Endothelial cell of coronary artery (primary cell): ENCODE data around the gene SNRPA1. TPM values are rescaled to one million over a fixed set of nuclear protein-coding genes. Genes with fewer than 3 reads are reported as not detected.

Source experiments
- total RNA-seq: library from RNA; depleted of rRNA; stranded (reverse); fragments of >200 nt; gene quantifications from 2 replicates; pipeline ENCODE4 v1.2.3, GENCODE V29; 2014

SNRPA1 gene
- total RNA-seq, result 13.8 and 24.4 TPM in 2 replicates

GRCh38 chr15:101294731-101295606 is at the start of gene SNRPA1:
Gene SNRPA1 (minus strand): TSS chr15:101295248. CDS start chr15:101295178, 70 bp downstream.

GRCh38 chr15:101277038-101277822 is 17.8 kb downstream of the SNRPA1 start, which contains the start of gene SELENOS:
Gene SELENOS (minus strand): TSS chr15:101277485. CDS start chr15:101277417, 68 bp downstream.

GRCh38 chr15:101251830-101252820 is 42.9 kb downstream of the SNRPA1 start, which contains the start of gene CHSY1:
Gene CHSY1 (minus strand): TSS chr15:101252048. CDS start chr15:101251456, 592 bp downstream.

Other genes with a start within 250 kb of the SNRPA1 start
- gene CHSY1, start 43.2 kb downstream of the SNRPA1 start, total RNA-seq, result 29.7 and 58.7 TPM in 2 replicates
- 55.8 and 69.5 TPM in 2 replicates for gene SELENOS, start 17.8 kb downstream of the SNRPA1 start, total RNA-seq
- 0.27 and 0.94 TPM in 2 replicates for gene PCSK6, start 194.5 kb upstream of the SNRPA1 start, total RNA-seq